SK-N-SH (cell line): ENCODE data around the gene PSME1.

Experiments used
- ELF1 ChIP-seq: IDR thresholded peaks from 2 replicates; pipeline ENCODE4 v1.4.0; 2012
- EZH2phosphoT487 ChIP-seq: fragments of 200-600 bp; sonication (generic); IDR thresholded peaks from 2 replicates; pipeline ENCODE4 v1.6.1; 2017; ENCODE audit warnings: low read depth, mixed run types, mild to moderate bottlenecking, antibody characterized with exemption, moderate library complexity, borderline replicate concordance
- GATA2 ChIP-seq: sonication (generic); formaldehyde crosslinking; IDR thresholded peaks from 2 replicates; pipeline ENCODE4 v1.5.0; 2020; ENCODE audit warnings: mild to moderate bottlenecking, missing genetic modification reagents
- IRF3 ChIP-seq: fragments of 150-350 bp; IDR thresholded peaks from 2 replicates; pipeline ENCODE4 v1.6.1; 2016; ENCODE audit warnings: mild to moderate bottlenecking, low read depth, low read length
- POLR2AphosphoS5 ChIP-seq: IDR thresholded peaks from 2 replicates; pipeline ENCODE4 v1.6.1; 2012; ENCODE audit warnings: low read depth, low read length
- TAF1 ChIP-seq: IDR thresholded peaks from 2 replicates; pipeline ENCODE4 v1.6.1; 2012; ENCODE audit warnings: low read depth, mild to moderate bottlenecking, low read length, moderate library complexity, borderline replicate concordance
- ZBTB33 ChIP-seq: IDR thresholded peaks from 2 replicates; pipeline ENCODE4 v1.4.0; 2012; ENCODE audit warnings: low read depth, borderline replicate concordance
- TF ChIP-seq, protein P1 (sequence below): fragments of 200-600 bp; sonication (generic); IDR thresholded peaks from 2 replicates; pipeline ENCODE4 v1.6.1; 2017; ENCODE audit warnings: antibody characterized with exemption, mild to moderate bottlenecking, moderate library complexity
- TF ChIP-seq, protein P2 (sequence below): IDR thresholded peaks from 2 replicates; pipeline ENCODE4 v1.6.1; 2012; ENCODE audit warnings: mild to moderate bottlenecking, low read depth, low read length, moderate library complexity
- TF ChIP-seq, protein P3 (sequence below): IDR thresholded peaks from 2 replicates; pipeline ENCODE4; 2012

DNA sequence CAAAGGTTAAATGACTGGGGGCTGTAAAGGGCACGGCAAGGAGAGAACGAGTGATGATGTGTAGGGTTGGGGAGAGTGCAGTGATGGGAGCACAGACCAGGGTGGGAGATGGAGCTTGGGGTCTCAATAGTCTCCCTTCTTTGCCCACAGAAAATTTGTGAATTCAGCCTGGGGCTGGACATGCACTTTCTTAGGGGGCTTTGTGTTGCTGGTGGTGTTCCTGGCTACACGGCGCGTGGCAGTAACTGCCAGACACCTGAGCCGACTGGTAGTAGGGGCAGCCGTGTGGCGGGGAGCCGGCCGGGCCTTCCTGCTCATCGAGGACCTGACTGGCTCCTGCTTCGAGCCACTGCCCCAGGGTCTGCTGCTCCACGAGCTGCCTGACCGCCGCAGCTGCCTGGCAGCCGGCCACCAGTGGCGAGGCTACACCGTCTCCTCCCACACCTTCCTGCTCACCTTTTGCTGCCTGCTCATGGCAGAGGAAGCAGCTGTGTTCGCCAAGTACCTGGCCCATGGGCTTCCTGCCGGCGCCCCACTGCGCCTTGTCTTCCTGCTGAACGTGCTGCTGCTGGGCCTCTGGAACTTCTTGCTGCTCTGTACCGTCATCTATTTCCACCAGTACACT lies 3.8 kb upstream of the PSME1 start:
- TF ChIP-seq EZH2phosphoT487: no peak
- TF ChIP-seq, protein P1, sequence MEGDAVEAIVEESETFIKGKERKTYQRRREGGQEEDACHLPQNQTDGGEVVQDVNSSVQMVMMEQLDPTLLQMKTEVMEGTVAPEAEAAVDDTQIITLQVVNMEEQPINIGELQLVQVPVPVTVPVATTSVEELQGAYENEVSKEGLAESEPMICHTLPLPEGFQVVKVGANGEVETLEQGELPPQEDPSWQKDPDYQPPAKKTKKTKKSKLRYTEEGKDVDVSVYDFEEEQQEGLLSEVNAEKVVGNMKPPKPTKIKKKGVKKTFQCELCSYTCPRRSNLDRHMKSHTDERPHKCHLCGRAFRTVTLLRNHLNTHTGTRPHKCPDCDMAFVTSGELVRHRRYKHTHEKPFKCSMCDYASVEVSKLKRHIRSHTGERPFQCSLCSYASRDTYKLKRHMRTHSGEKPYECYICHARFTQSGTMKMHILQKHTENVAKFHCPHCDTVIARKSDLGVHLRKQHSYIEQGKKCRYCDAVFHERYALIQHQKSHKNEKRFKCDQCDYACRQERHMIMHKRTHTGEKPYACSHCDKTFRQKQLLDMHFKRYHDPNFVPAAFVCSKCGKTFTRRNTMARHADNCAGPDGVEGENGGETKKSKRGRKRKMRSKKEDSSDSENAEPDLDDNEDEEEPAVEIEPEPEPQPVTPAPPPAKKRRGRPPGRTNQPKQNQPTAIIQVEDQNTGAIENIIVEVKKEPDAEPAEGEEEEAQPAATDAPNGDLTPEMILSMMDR: no peak
- TF ChIP-seq, protein P2, sequence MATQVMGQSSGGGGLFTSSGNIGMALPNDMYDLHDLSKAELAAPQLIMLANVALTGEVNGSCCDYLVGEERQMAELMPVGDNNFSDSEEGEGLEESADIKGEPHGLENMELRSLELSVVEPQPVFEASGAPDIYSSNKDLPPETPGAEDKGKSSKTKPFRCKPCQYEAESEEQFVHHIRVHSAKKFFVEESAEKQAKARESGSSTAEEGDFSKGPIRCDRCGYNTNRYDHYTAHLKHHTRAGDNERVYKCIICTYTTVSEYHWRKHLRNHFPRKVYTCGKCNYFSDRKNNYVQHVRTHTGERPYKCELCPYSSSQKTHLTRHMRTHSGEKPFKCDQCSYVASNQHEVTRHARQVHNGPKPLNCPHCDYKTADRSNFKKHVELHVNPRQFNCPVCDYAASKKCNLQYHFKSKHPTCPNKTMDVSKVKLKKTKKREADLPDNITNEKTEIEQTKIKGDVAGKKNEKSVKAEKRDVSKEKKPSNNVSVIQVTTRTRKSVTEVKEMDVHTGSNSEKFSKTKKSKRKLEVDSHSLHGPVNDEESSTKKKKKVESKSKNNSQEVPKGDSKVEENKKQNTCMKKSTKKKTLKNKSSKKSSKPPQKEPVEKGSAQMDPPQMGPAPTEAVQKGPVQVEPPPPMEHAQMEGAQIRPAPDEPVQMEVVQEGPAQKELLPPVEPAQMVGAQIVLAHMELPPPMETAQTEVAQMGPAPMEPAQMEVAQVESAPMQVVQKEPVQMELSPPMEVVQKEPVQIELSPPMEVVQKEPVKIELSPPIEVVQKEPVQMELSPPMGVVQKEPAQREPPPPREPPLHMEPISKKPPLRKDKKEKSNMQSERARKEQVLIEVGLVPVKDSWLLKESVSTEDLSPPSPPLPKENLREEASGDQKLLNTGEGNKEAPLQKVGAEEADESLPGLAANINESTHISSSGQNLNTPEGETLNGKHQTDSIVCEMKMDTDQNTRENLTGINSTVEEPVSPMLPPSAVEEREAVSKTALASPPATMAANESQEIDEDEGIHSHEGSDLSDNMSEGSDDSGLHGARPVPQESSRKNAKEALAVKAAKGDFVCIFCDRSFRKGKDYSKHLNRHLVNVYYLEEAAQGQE: no peak
- TF ChIP-seq GATA2: no peak
- TF ChIP-seq, protein P3, sequence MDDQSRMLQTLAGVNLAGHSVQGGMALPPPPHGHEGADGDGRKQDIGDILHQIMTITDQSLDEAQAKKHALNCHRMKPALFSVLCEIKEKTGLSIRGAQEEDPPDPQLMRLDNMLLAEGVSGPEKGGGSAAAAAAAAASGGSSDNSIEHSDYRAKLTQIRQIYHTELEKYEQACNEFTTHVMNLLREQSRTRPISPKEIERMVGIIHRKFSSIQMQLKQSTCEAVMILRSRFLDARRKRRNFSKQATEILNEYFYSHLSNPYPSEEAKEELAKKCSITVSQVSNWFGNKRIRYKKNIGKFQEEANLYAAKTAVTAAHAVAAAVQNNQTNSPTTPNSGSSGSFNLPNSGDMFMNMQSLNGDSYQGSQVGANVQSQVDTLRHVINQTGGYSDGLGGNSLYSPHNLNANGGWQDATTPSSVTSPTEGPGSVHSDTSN: no peak
- no peak for TF ChIP-seq ELF1
- no peak for TF ChIP-seq POLR2AphosphoS5
- no peak for TF ChIP-seq ZBTB33
- TF ChIP-seq IRF3: no peak
- no peak for TF ChIP-seq TAF1
